ENCODE measurements around the gene UBE2J2.

DNA sequence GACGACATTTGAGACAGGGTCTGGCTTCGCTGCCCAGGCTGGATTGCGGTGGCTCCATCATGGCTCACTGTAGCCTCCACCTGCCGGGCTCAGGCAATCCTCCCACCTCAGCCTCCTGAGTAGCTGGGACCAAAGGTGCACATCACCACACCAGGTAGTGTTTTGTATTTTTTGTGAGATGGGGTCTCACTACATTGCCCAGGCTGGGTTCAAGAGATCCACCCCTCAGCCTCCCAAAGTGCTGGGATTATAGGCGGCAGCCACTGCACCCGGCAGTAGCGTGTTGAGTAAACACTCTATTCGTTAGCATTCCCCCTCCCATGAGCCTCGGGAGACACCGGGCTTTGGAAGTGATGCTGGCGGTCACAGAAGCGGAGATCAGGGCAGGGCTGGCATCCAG is 20.3 kb downstream of the UBE2J2 start:
- no peak for TF ChIP-seq TAF1 (IDR thresholded peaks at IDR 0.05; ENCODE audit: borderline replicate concordance, low read depth, low read length)
- TF ChIP-seq EZH2phosphoT487 (IDR thresholded peaks at IDR 0.05; ENCODE audit: borderline replicate concordance, low read depth) = no peak
- TF ChIP-seq JUND (IDR thresholded peaks at IDR 0.05) = no peak
- TF ChIP-seq GABPA (IDR thresholded peaks at IDR 0.05; ENCODE audit: low read depth) = no peak
- TF ChIP-seq, protein P1, sequence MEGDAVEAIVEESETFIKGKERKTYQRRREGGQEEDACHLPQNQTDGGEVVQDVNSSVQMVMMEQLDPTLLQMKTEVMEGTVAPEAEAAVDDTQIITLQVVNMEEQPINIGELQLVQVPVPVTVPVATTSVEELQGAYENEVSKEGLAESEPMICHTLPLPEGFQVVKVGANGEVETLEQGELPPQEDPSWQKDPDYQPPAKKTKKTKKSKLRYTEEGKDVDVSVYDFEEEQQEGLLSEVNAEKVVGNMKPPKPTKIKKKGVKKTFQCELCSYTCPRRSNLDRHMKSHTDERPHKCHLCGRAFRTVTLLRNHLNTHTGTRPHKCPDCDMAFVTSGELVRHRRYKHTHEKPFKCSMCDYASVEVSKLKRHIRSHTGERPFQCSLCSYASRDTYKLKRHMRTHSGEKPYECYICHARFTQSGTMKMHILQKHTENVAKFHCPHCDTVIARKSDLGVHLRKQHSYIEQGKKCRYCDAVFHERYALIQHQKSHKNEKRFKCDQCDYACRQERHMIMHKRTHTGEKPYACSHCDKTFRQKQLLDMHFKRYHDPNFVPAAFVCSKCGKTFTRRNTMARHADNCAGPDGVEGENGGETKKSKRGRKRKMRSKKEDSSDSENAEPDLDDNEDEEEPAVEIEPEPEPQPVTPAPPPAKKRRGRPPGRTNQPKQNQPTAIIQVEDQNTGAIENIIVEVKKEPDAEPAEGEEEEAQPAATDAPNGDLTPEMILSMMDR (IDR thresholded peaks at IDR 0.05) = no peak
- TF ChIP-seq NRF1 (IDR thresholded peaks at IDR 0.05; ENCODE audit: low read depth, low read length) = no peak
- no peak for TF ChIP-seq EP300 (IDR thresholded peaks at IDR 0.05; ENCODE audit: borderline replicate concordance in 1 of 2, low read depth in 1 of 2, low read length in 1 of 2)
- TF ChIP-seq, protein P2, sequence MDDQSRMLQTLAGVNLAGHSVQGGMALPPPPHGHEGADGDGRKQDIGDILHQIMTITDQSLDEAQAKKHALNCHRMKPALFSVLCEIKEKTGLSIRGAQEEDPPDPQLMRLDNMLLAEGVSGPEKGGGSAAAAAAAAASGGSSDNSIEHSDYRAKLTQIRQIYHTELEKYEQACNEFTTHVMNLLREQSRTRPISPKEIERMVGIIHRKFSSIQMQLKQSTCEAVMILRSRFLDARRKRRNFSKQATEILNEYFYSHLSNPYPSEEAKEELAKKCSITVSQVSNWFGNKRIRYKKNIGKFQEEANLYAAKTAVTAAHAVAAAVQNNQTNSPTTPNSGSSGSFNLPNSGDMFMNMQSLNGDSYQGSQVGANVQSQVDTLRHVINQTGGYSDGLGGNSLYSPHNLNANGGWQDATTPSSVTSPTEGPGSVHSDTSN (IDR thresholded peaks at IDR 0.05) = no peak
- TF ChIP-seq TCF12 (IDR thresholded peaks at IDR 0.05) = no peak
- TF ChIP-seq, protein P3, sequence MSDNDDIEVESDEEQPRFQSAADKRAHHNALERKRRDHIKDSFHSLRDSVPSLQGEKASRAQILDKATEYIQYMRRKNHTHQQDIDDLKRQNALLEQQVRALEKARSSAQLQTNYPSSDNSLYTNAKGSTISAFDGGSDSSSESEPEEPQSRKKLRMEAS (IDR thresholded peaks at IDR 0.05; ENCODE audit: low read depth) = no peak
- no peak for TF ChIP-seq MXI1 (IDR thresholded peaks at IDR 0.05; ENCODE audit: low read depth, low read length)
- no peak for TF ChIP-seq TEAD4 (IDR thresholded peaks at IDR 0.05; ENCODE audit: borderline replicate concordance, insufficient read depth)

All from SK-N-SH (cell line).